WTC11 (cell line): Measurements from ENCODE around the gene YARS1. TPM values are rescaled to one million over a fixed set of nuclear protein-coding genes. Genes with fewer than 3 reads are reported as not detected.

Experiments
- ATAC-seq: fragments of 200-7000 bp; cut with Tn5 transposase; 2 replicates; pipeline ENCODE4 v1.10.0; 2021; ENCODE audit warnings: mild to moderate bottlenecking, moderate library complexity
- CTCF ChIA-PET: fragments of 300-600 bp; sonication (Branson Sonifier 250); formaldehyde crosslinking; loops from one replicate; lab custom pipeline; 2021; ENCODE audit warnings: antibody characterized with exemption; lab: Charles Lee
- POLR2A ChIA-PET: fragments of 350-600 bp; sonication (Branson Sonifier 250); formaldehyde crosslinking; loops from one replicate; lab custom pipeline; 2021; ENCODE audit warnings: antibody characterized with exemption; lab: Charles Lee
- DNase-seq: peaks from one replicate; pipeline ENCODE4 v3.0.0; 2021; ENCODE audit warnings: low spot score
- H3K27ac Mint-ChIP-seq: 2 replicates; pipeline ENCODE4 v1.8.0; 2021; ENCODE audit warnings: mixed read lengths
- H3K27me3 Mint-ChIP-seq: 2 replicates; pipeline ENCODE4 v1.8.0; 2021; ENCODE audit warnings: low read depth, mild to moderate bottlenecking, moderate library complexity, mixed read lengths
- H3K36me3 Mint-ChIP-seq: 2 replicates; pipeline ENCODE4 v1.8.0; 2021; ENCODE audit warnings: mixed read lengths
- H3K4me1 Mint-ChIP-seq: 2 replicates; pipeline ENCODE4 v1.8.0; 2022; ENCODE audit warnings: mixed read lengths
- H3K4me3 Mint-ChIP-seq: 2 replicates; pipeline ENCODE4 v1.8.0; 2021; ENCODE audit warnings: mild to moderate bottlenecking, moderate library complexity, mixed read lengths
- H3K9me3 Mint-ChIP-seq: 2 replicates; pipeline ENCODE4 v1.8.0; 2021; ENCODE audit warnings: mixed read lengths
- ATF1 ChIP-seq: sonication (generic); formaldehyde crosslinking; IDR thresholded peaks from 2 replicates; pipeline ENCODE4 v1.8.1; 2023; ENCODE audit warnings: mild to moderate bottlenecking, moderate library complexity, missing genetic modification reagents
- ATF3 ChIP-seq: sonication (generic); formaldehyde crosslinking; conservative IDR thresholded peaks from 2 replicates; pipeline ENCODE4 v1.8.1; 2022; ENCODE audit warnings: mild to moderate bottlenecking, missing genetic modification reagents
- CDX4 ChIP-seq: fragments of 250-450 bp; sonication (Bioruptor Pico); IDR thresholded peaks from 2 replicates; pipeline ENCODE4 v1.9.0; 2021; ENCODE audit warnings: moderate library complexity, mild to moderate bottlenecking, inconsistent platforms, borderline replicate concordance
- CREB1 ChIP-seq: sonication (generic); formaldehyde crosslinking; IDR thresholded peaks from 2 replicates; pipeline ENCODE4 v1.8.0; 2023; ENCODE audit warnings: mild to moderate bottlenecking, missing genetic modification reagents
- FOXK1 ChIP-seq: sonication (generic); formaldehyde crosslinking; IDR thresholded peaks from 2 replicates; pipeline ENCODE4 v1.8.0; 2022; ENCODE audit warnings: mild to moderate bottlenecking, moderate library complexity, missing genetic modification reagents
- FOXP4 ChIP-seq: sonication (generic); formaldehyde crosslinking; IDR thresholded peaks from 2 replicates; pipeline ENCODE4 v1.8.0; 2022; ENCODE audit warnings: mild to moderate bottlenecking, missing genetic modification reagents
- GABPB1 ChIP-seq: sonication (generic); formaldehyde crosslinking; IDR thresholded peaks from 2 replicates; pipeline ENCODE4 v1.8.1; 2023; ENCODE audit warnings: mild to moderate bottlenecking, missing genetic modification reagents
- HMGA2 ChIP-seq: fragments of 250-450 bp; sonication (Bioruptor Pico); IDR thresholded peaks from 2 replicates; pipeline ENCODE4 v1.4.0; 2021; ENCODE audit warnings: mild to moderate bottlenecking, moderate library complexity
- IRF2 ChIP-seq: sonication (generic); formaldehyde crosslinking; IDR thresholded peaks from 2 replicates; pipeline ENCODE4 v1.8.0; 2022; ENCODE audit warnings: low read depth, missing genetic modification reagents, borderline replicate concordance
- JUN ChIP-seq: sonication (generic); formaldehyde crosslinking; IDR thresholded peaks from 2 replicates; pipeline ENCODE4 v1.8.0; 2023; ENCODE audit warnings: mild to moderate bottlenecking, missing genetic modification reagents
- MXD4 ChIP-seq: fragments of 250-450 bp; sonication (Bioruptor Pico); IDR thresholded peaks from 2 replicates; pipeline ENCODE4 v1.8.0; 2021; ENCODE audit warnings: mild to moderate bottlenecking, moderate library complexity, borderline replicate concordance
- NFYB ChIP-seq: sonication (generic); formaldehyde crosslinking; conservative IDR thresholded peaks from 2 replicates; pipeline ENCODE4 v1.8.0; 2022; ENCODE audit warnings: low read depth, missing genetic modification reagents
- NR1H2 ChIP-seq: sonication (generic); formaldehyde crosslinking; IDR thresholded peaks from 2 replicates; pipeline ENCODE4 v1.9.0; 2021; ENCODE audit warnings: mild to moderate bottlenecking, moderate library complexity, missing genetic modification reagents
- NR2C2 ChIP-seq: sonication (generic); formaldehyde crosslinking; IDR thresholded peaks from 2 replicates; pipeline ENCODE4 v1.8.0; 2022; ENCODE audit warnings: mild to moderate bottlenecking, missing genetic modification reagents
- NR3C1 ChIP-seq: sonication (generic); formaldehyde crosslinking; conservative IDR thresholded peaks from 2 replicates; pipeline ENCODE4 v1.8.1; 2023; ENCODE audit warnings: low read depth, mild to moderate bottlenecking, missing genetic modification reagents
- PRRX2 ChIP-seq: fragments of 250-450 bp; sonication (Bioruptor Pico); IDR thresholded peaks from 2 replicates; pipeline ENCODE4 v1.8.0; 2021; ENCODE audit warnings: mild to moderate bottlenecking
- SP1 ChIP-seq: sonication (generic); formaldehyde crosslinking; conservative IDR thresholded peaks from 2 replicates; pipeline ENCODE4 v1.8.1; 2022; ENCODE audit warnings: missing genetic modification reagents
- ZNF317 ChIP-seq: sonication (generic); formaldehyde crosslinking; IDR thresholded peaks from 2 replicates; pipeline ENCODE4 v1.8.1; 2023; ENCODE audit warnings: low read depth, mild to moderate bottlenecking, moderate library complexity, missing genetic modification reagents, borderline replicate concordance
- ZNF423 ChIP-seq: fragments of 250-450 bp; sonication (Bioruptor Pico); IDR thresholded peaks from 2 replicates; pipeline ENCODE4 v2.1.2; 2022; ENCODE audit warnings: mild to moderate bottlenecking, moderate library complexity
- ZNF425 ChIP-seq: fragments of 250-450 bp; sonication (Bioruptor Pico); conservative IDR thresholded peaks from 2 replicates; pipeline ENCODE4 v1.9.0; 2021; ENCODE audit warnings: mild to moderate bottlenecking
- ZNF671 ChIP-seq: fragments of 250-450 bp; sonication (Bioruptor Pico); IDR thresholded peaks from 2 replicates; pipeline ENCODE4 v1.8.0; 2021; ENCODE audit warnings: mild to moderate bottlenecking
- total RNA-seq: library from RNA; stranded (reverse); gene quantifications from 3 replicates; pipeline ENCODE4 v1.2.3, GENCODE V29; 2021
- TF ChIP-seq, protein P1 (sequence below): fragments of 250-450 bp; sonication (Bioruptor Pico); IDR thresholded peaks from 2 replicates; pipeline ENCODE4 v1.9.0; 2021; ENCODE audit warnings: mild to moderate bottlenecking
- TF ChIP-seq, protein P2 (sequence below): fragments of 250-450 bp; sonication (Bioruptor Pico); IDR thresholded peaks from 2 replicates; pipeline ENCODE4 v1.9.0; 2021; ENCODE audit warnings: mild to moderate bottlenecking, borderline replicate concordance
- TF ChIP-seq, protein P3 (sequence below): sonication (generic); formaldehyde crosslinking; IDR thresholded peaks from 2 replicates; pipeline ENCODE4 v1.8.1; 2023; ENCODE audit warnings: mild to moderate bottlenecking, missing genetic modification reagents, moderate library complexity

YARS1 gene
- total RNA-seq, 1 experiment from 2014 or later = 197 TPM

DNA sequence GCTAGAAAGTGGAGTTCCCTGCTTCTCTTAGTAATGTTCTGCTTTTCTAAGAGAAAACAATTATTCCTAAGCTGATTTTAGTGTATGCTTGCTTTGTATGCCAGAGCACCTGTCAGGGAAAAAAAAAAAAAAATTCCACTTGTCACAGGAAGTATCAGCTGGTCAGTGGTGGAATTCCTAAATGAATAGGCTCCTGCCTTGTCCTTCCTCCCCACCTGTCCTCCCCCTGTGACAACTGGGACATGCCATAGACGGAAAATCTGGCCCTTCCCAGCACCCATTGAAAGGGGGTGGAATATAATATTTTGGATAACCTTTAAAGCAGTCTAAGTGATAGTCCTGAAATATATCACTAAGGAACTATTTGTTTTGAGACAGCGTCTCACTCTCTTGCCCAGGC lies 42.8 kb upstream of the YARS1 start (continued):
- TF ChIP-seq, protein P1, sequence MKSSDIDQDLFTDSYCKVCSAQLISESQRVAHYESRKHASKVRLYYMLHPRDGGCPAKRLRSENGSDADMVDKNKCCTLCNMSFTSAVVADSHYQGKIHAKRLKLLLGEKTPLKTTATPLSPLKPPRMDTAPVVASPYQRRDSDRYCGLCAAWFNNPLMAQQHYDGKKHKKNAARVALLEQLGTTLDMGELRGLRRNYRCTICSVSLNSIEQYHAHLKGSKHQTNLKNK (CRISPR knock-in tag) = no peak
- TF ChIP-seq ZNF671 (CRISPR knock-in tag) (no peak), CREB1 (CRISPR knock-in tag) (no peak), CDX4 (no peak), NR2C2 (CRISPR knock-in tag) (no peak), NFYB (CRISPR knock-in tag) (no peak), SP1 (no peak), NR3C1 (no peak), NR1H2 (CRISPR knock-in tag) (no peak), ATF3 (CRISPR knock-in tag) (no peak)
- TF ChIP-seq, protein P2, sequence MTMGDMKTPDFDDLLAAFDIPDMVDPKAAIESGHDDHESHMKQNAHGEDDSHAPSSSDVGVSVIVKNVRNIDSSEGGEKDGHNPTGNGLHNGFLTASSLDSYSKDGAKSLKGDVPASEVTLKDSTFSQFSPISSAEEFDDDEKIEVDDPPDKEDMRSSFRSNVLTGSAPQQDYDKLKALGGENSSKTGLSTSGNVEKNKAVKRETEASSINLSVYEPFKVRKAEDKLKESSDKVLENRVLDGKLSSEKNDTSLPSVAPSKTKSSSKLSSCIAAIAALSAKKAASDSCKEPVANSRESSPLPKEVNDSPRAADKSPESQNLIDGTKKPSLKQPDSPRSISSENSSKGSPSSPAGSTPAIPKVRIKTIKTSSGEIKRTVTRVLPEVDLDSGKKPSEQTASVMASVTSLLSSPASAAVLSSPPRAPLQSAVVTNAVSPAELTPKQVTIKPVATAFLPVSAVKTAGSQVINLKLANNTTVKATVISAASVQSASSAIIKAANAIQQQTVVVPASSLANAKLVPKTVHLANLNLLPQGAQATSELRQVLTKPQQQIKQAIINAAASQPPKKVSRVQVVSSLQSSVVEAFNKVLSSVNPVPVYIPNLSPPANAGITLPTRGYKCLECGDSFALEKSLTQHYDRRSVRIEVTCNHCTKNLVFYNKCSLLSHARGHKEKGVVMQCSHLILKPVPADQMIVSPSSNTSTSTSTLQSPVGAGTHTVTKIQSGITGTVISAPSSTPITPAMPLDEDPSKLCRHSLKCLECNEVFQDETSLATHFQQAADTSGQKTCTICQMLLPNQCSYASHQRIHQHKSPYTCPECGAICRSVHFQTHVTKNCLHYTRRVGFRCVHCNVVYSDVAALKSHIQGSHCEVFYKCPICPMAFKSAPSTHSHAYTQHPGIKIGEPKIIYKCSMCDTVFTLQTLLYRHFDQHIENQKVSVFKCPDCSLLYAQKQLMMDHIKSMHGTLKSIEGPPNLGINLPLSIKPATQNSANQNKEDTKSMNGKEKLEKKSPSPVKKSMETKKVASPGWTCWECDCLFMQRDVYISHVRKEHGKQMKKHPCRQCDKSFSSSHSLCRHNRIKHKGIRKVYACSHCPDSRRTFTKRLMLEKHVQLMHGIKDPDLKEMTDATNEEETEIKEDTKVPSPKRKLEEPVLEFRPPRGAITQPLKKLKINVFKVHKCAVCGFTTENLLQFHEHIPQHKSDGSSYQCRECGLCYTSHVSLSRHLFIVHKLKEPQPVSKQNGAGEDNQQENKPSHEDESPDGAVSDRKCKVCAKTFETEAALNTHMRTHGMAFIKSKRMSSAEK (CRISPR knock-in tag) = no peak
- TF ChIP-seq, protein P3, sequence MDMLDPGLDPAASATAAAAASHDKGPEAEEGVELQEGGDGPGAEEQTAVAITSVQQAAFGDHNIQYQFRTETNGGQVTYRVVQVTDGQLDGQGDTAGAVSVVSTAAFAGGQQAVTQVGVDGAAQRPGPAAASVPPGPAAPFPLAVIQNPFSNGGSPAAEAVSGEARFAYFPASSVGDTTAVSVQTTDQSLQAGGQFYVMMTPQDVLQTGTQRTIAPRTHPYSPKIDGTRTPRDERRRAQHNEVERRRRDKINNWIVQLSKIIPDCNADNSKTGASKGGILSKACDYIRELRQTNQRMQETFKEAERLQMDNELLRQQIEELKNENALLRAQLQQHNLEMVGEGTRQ (CRISPR knock-in tag) = no peak

DNA sequence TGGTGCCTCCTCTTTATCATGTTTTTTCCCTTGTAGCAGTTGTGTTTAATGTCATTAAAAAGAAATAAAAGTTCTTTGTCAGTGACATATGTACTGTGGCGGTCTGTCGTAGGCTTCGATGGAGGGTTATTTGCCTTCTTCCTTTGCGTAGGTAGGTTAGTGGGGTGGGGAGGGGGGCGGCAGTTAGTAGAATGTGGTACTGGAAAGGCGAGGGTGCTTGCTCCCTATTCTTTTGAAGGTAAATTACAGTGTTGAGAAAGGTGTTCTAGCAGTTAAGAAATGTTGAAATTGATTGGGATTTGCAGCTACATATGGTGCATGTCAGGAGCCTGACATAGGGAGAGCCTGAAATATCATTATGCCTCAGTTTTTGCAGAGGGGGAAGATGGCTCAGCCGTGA lies 41.6 kb upstream of the YARS1 start:
- TF ChIP-seq PRRX2 (CRISPR knock-in tag) (no peak), ZNF317 (CRISPR knock-in tag) (no peak), ZNF423 (CRISPR knock-in tag) (no peak)
- Mint-ChIP-seq H3K9me3 (no peaks in the 10 kb centered on the region), H3K27ac (no peak overlapping the region), H3K4me3 (no peak overlapping the region), H3K4me1 (no peaks in the 10 kb centered on the region; the same call in 1 of the 2 replicates), H3K36me3 (peaks cover 27% of the 10 kb centered on the region), H3K27me3 (no peaks in the 10 kb centered on the region)
- POLR2A ChIA-PET = no interaction called here
- CTCF ChIA-PET = interaction anchor here (0.6 to 2.0 kb wide), 3 partner anchors 16 to 86 kb away, joined by 3 to 6 read pairs (median 4); no protein-coding TSS in a partner anchor
- ATAC-seq (no peak), DNase-seq (no peak)

GRCh38 chr1:32858136-32858535 lies 41.0 kb upstream of the YARS1 start:
- CTCF ChIA-PET = interaction anchor here (1.2 to 2.0 kb wide), 2 partner anchors 18 to 85 kb away, joined by 4 to 6 read pairs; no protein-coding TSS in a partner anchor
- POLR2A ChIA-PET = no interaction called here
- no peaks in the 10 kb centered on the region; the same call in 1 of the 2 replicates for H3K4me1 Mint-ChIP-seq
- no peaks in the 10 kb centered on the region for H3K9me3 Mint-ChIP-seq
- DNase-seq = no peak
- no peak overlapping the region for H3K4me3 Mint-ChIP-seq
- H3K27me3 Mint-ChIP-seq = no peaks in the 10 kb centered on the region
- no peak for ATAC-seq
- H3K36me3 Mint-ChIP-seq = peaks cover 33% of the 10 kb centered on the region
- H3K27ac Mint-ChIP-seq = no peak overlapping the region
- TF ChIP-seq IRF2 (CRISPR knock-in tag) = no peak
- TF ChIP-seq JUN (CRISPR knock-in tag) = no peak
- no peak for TF ChIP-seq HMGA2 (CRISPR knock-in tag)
- no peak for TF ChIP-seq GABPB1 (CRISPR knock-in tag)
- TF ChIP-seq FOXP4 (CRISPR knock-in tag) = no peak
- no peak for TF ChIP-seq FOXK1 (CRISPR knock-in tag)
- no peak for TF ChIP-seq NFYB (CRISPR knock-in tag)
- TF ChIP-seq, protein P1 (CRISPR knock-in tag) = no peak
- no peak for TF ChIP-seq ZNF425 (CRISPR knock-in tag)
- TF ChIP-seq ATF1 (CRISPR knock-in tag) = no peak
- no peak for TF ChIP-seq MXD4
